Measurements from ENCODE around the gene SENP1.

Gene SENP1

DNA sequence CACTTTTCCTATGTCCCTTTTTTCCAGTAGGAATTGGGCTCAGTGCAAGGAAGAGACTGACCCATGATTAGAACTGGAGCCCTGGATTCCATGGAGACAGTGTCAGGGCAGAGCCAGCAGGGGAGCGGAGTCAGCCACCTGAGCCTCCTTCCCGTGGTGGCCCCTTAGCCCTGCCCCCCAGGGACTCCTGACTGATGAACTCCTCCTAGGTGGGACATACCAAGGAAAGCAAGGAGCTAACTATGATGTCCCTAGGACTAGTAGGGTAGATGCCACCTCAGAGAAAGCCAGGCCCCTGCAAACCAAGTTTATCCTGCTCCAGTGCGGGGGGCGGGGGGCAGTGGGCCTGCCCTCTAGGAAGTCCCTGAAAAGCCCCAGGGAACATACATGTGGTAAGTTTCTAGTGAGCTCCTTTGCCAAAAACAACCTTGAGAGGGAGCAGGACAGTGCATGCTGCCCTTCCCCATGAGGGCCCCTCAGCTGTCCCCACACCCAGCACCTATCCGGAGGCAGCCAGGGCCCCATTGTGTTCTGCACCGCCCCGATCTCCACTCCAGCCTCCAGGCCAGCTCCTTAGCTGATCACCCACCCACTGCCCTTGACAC lies 95.4 kb downstream of the SENP1 start:
- Histone ChIP-seq H3K9ac (ENCODE audit: low read length) (no peak overlapping the region), H3K36me3 (ENCODE audit: insufficient read depth, low read length) (no peaks in the 10 kb centered on the region), H3K4me1 (ENCODE audit: insufficient read depth, low read length) (no peaks in the 10 kb centered on the region), H3K27me3 (ENCODE audit: control insufficient read depth in 1 of 2, insufficient read depth in 2 of 2, low read length in 2 of 2) (peaks cover 8 to 13% of the 10 kb centered on the region in 2 donors), H3K4me3 (ENCODE audit: low read depth in 1 of 2, low read length in 2 of 2) (no peak overlapping the region), H3K9me3 (ENCODE audit: low read length) (no peaks in the 10 kb centered on the region), H3K27ac (ENCODE audit: low read depth, low read length) (no peak overlapping the region)

DNA sequence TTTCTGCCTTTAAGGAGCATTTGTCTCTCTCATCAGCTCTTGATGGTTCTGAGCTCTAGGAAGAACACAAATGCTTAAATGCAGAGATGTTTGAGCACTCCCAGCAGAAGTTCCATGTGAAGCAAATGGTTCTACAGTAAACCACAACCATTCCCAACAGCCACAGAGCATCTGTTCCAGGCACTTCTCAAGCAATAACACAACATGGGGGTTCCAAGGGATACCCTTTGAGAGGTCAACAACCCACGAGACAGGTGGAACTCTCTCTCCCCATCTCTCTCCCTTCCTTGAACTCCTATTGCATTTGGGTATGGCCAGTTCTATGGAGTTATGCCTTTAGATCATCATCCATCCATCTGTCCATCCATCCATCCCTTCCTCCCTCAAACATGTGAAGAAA lies 96.4 kb downstream of the SENP1 start:
- H3K9me3 ChIP-seq (ENCODE audit: low read length) = no peaks in the 10 kb centered on the region
- H3K27me3 ChIP-seq (ENCODE audit: control insufficient read depth in 1 of 2, insufficient read depth in 2 of 2, low read length in 2 of 2) = peaks cover 17 to 23% of the 10 kb centered on the region in 2 donors
- no peaks in the 10 kb centered on the region for H3K36me3 ChIP-seq (ENCODE audit: insufficient read depth, low read length)
- H3K4me3 ChIP-seq (ENCODE audit: low read depth in 1 of 2, low read length in 2 of 2) = no peak overlapping the region
- no peak overlapping the region for H3K27ac ChIP-seq (ENCODE audit: low read depth, low read length)
- no peak overlapping the region for H3K9ac ChIP-seq (ENCODE audit: low read length)
- H3K4me1 ChIP-seq (ENCODE audit: insufficient read depth, low read length) = peaks cover 7% of the 10 kb centered on the region

DNA sequence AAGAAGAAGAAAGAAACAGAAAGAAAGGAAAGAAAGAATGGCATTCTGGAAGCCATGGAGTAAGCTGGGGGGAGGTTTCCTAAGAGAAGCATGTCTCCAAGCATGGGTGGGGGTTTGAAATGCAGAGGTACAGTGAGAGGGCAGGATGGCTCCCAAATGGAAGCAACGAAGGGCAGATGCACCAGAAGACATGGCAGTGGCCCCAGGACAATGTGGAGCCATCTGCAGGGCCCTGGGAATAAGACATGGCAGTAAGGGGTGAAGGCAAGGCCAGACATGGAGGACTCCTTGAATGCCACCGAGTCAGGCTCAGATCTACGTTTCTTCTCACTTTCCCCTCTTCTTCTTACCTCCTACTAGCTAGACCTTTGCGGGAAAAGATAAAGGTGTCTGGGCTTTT lies 96.9 kb downstream of the SENP1 start:
- H3K9ac ChIP-seq (ENCODE audit: low read length) = no peak overlapping the region
- no peak overlapping the region for H3K27ac ChIP-seq (ENCODE audit: low read depth, low read length)
- H3K4me3 ChIP-seq (ENCODE audit: low read depth in 1 of 2, low read length in 2 of 2) = no peak overlapping the region
- H3K27me3 ChIP-seq (ENCODE audit: control insufficient read depth in 1 of 2, insufficient read depth in 2 of 2, low read length in 2 of 2) = peaks cover 20 to 29% of the 10 kb centered on the region in 2 donors
- H3K4me1 ChIP-seq (ENCODE audit: insufficient read depth, low read length) = peaks cover 9% of the 10 kb centered on the region
- H3K9me3 ChIP-seq (ENCODE audit: low read length) = no peaks in the 10 kb centered on the region
- no peaks in the 10 kb centered on the region for H3K36me3 ChIP-seq (ENCODE audit: insufficient read depth, low read length)

DNA sequence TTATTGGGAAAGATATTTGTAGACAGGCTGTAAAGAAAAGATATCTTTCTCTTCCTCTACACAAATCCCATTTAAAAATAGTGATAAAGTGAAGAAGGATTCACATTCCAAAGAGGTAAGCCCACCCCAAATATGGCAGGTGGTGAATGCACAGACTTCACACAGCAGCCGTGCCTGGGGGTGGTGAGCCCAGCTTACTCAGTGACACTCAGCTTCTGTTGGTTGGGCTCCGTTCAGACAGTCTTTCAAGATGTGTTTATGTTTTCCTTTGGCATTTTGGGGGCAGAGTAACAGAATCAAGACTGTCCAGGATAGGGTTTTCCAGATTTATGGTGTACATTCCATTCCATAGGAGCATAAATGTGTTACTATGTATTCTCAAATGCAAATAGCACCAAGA lies 97.5 kb downstream of the SENP1 start:
- Histone ChIP-seq H3K9ac (ENCODE audit: low read length) (no peak overlapping the region), H3K27me3 (ENCODE audit: control insufficient read depth in 1 of 2, insufficient read depth in 2 of 2, low read length in 2 of 2) (peaks cover 26 to 35% of the 10 kb centered on the region in 2 donors)

DNA sequence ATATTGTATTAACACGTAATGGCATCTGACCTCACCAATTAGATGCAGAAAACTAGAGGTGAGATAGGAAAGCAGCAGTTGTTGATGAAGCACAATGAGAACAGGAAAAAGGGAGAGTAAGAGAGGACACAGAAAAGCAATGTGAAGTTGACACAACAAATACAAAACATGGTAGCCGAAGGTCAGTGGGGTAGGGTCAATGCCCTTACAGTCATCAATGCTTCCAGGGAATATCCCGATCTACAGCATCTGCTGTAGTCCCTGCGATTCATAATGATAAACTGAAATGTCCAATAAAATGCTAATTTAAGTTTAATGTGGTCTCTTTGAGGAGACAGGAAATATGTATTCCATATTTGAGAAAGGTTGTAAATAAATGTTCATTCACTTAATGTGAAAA lies 98.7 kb downstream of the SENP1 start:
- H3K9me3 ChIP-seq (ENCODE audit: low read length) = no peaks in the 10 kb centered on the region
- H3K4me1 ChIP-seq (ENCODE audit: insufficient read depth, low read length) = peaks cover 27% of the 10 kb centered on the region
- H3K27ac ChIP-seq (ENCODE audit: low read depth, low read length) = no peak overlapping the region
- H3K9ac ChIP-seq (ENCODE audit: low read length) = no peak overlapping the region
- peaks cover 38 to 46% of the 10 kb centered on the region in 2 donors for H3K27me3 ChIP-seq (ENCODE audit: control insufficient read depth in 1 of 2, insufficient read depth in 2 of 2, low read length in 2 of 2)
- H3K36me3 ChIP-seq (ENCODE audit: insufficient read depth, low read length) = no peaks in the 10 kb centered on the region
- H3K4me3 ChIP-seq (ENCODE audit: low read depth in 1 of 2, low read length in 2 of 2) = no peak overlapping the region

More for the DNA sequence above, 97.5 kb downstream of the SENP1 start:
- no peak overlapping the region for H3K4me3 ChIP-seq (ENCODE audit: low read depth in 1 of 2, low read length in 2 of 2)
- no peaks in the 10 kb centered on the region for H3K9me3 ChIP-seq (ENCODE audit: low read length)
- no peaks in the 10 kb centered on the region for H3K36me3 ChIP-seq (ENCODE audit: insufficient read depth, low read length)
- no peak overlapping the region for H3K27ac ChIP-seq (ENCODE audit: low read depth, low read length)
- H3K4me1 ChIP-seq (ENCODE audit: insufficient read depth, low read length) = peaks cover 15% of the 10 kb centered on the region

DNA sequence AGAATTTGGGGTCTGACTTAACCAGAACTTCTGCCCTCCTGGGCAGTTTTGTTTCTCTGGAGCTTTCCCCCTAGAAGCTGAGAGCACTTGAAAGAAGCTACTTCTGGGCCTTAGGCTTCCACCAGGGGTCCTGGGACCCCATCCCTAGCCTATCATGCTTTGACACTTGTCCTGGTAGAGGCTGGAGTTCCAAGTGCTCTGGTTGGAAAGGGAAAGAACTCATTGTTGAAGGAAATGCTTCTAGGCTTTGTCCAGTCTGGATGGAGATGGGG lies 100.2 kb downstream of the SENP1 start:
- Histone ChIP-seq H3K27ac (ENCODE audit: low read depth, low read length) (no peak overlapping the region), H3K9me3 (ENCODE audit: low read length) (no peaks in the 10 kb centered on the region), H3K4me1 (ENCODE audit: insufficient read depth, low read length) (peaks cover 40% of the 10 kb centered on the region), H3K9ac (ENCODE audit: low read length) (no peak overlapping the region), H3K27me3 (ENCODE audit: control insufficient read depth in 1 of 2, insufficient read depth in 2 of 2, low read length in 2 of 2) (peaks cover 47 to 58% of the 10 kb centered on the region in 2 donors), H3K36me3 (ENCODE audit: insufficient read depth, low read length) (no peaks in the 10 kb centered on the region), H3K4me3 (ENCODE audit: low read depth in 1 of 2, low read length in 2 of 2) (no peak overlapping the region)

DNA sequence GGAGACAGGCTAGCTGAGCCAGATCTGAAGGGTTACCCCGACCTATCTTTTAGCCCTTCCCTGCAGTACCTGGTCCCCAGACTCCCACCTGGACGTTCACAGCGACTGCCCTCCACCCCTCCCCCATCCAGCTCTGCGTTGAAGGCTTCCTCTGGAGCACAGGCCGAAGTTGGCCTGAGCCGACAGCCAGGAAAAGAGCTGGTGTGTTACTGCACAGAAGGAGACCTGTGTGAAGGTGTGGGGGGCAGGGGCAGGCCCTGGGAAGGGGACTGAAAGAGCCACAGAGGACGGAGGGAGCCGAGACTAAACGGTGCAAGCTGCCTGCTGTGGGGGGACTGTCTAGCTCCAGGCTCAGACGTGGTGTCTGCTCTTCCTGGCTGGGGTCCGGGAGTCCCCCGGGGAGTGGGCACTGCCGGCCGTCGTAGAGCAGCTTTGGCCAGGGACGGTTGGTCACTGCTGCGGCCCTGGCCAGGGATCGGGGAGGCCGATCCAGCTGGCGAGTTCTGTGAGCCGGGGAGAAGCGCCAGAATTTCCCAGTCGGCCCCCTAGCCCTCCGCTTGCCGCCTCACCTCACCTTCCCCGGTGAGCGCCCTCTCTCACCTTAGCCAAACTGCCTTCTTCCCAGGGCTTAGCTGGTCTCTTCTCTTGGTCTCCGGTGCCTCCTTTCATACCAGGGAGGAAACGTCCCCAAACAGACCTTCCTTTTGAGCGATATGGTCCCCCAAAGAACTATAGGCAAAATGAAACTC lies 100.7 kb downstream of the SENP1 start:
- H3K36me3 ChIP-seq (ENCODE audit: insufficient read depth, low read length) = no peaks in the 10 kb centered on the region
- H3K4me3 ChIP-seq (ENCODE audit: low read depth in 1 of 2, low read length in 2 of 2) = no peak overlapping the region
- H3K27ac ChIP-seq (ENCODE audit: low read depth, low read length) = no peak overlapping the region
- peaks cover 47 to 64% of the 10 kb centered on the region in 2 donors for H3K27me3 ChIP-seq (ENCODE audit: control insufficient read depth in 1 of 2, insufficient read depth in 2 of 2, low read length in 2 of 2)
- no peaks in the 10 kb centered on the region for H3K9me3 ChIP-seq (ENCODE audit: low read length)
- H3K9ac ChIP-seq (ENCODE audit: low read length) = no peak overlapping the region
- peaks cover 40% of the 10 kb centered on the region for H3K4me1 ChIP-seq (ENCODE audit: insufficient read depth, low read length)

DNA sequence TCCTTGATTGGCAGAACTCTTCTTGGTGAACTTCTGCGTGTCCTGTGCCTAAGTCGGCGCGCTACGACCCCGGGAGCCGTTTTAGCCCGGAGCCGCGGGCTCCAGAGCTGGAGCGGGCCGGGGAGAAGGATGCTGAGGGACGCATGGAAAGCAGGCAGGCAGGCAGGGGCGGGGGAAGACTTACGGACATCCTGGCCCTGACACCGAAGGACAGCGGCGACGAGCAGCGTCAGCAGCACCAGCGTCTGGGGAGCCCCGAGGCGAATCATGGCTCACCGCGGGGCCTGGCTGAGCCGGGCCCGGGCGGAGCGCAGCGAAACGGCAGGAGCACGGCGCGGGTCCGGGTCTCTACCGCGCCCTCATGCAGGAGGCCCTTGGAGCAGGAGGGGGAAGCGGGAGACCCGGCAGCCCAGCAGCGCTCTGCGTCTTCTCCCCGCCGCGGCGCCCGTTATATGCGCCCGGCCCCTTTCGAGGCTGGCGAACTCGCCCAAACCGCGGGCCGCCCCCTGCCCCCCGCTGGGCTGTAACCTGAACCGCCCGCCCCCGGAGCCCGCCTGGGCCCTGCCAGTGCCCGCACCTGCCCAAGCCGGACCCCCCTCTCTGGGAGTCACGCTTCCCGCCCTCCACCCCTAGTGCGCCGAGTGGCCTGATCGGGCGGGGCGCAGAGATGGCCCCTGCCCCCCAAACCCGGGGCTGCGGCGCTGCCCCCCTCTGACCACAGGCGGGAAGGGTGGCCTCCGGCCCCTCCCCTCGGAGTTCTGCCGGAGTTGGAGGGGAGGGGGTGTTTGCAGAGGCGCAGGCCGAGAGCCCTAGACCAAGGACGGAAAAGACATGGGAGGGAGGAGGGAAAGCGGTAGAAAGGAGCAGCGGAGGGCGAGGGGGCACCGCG lies 101.6 kb downstream of the SENP1 start, which contains the start of gene COL2A1:
Gene COL2A1 (minus strand): TSS at position 424 of the 889 bp plus-strand sequence. CDS start 155 bp downstream, at position 269.
- no peaks in the 10 kb centered on the region for H3K36me3 ChIP-seq (ENCODE audit: insufficient read depth, low read length)
- H3K27ac ChIP-seq (ENCODE audit: low read depth, low read length) = no peak within 1 kb of the TSS
- no peak within 1 kb of the TSS for H3K9ac ChIP-seq (ENCODE audit: low read length)
- peak within 1 kb of the TSS; percentile 0 to 39 for H3K4me3 ChIP-seq (ENCODE audit: low read depth in 1 of 2, low read length in 2 of 2)
- H3K4me1 ChIP-seq (ENCODE audit: insufficient read depth, low read length) = peaks cover 40% of the 10 kb centered on the region
- peaks cover 47 to 71% of the 10 kb centered on the region in 2 donors for H3K27me3 ChIP-seq (ENCODE audit: control insufficient read depth in 1 of 2, insufficient read depth in 2 of 2, low read length in 2 of 2)
- H3K9me3 ChIP-seq (ENCODE audit: low read length) = no peaks in the 10 kb centered on the region

DNA sequence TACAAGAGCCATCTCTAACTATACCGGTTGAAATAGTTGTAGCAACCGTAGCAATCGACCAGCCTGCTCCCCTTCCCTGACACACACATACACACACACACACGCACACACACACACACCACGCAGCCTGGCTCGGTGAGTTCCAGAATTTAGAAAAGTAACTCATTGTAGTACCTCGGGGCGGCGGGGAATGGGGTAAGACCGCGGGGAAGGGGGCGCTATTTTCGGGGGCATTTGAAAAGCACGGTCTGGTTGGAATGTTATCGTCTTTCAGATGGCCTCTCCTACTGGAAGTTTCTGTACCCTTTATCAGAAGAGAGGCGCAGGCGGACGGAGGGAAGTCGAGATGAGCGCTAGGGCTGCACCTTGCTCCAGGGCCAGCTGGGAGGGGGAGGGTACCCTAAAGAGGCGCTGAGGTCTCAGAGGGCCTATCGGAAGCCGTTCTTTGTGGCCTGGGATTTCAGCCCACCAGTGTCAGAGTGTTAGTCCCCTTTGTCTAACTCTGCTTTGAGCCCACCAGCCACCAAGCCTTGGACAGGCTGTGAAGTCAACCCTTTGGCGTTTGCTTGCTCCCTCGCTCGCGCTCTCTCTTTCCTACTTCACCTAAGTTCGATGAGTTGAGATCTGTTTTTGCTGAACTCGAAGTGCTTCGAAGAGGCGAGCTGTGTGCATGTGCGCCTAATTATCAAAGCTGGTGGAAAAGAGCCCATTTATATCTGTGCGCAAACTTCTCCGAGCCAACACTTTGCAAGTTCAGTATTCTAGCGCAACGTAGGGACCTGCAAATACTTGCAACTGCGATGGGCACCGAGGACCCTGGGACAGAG lies 102.4 kb downstream of the SENP1 start:
- Histone ChIP-seq H3K9me3 (ENCODE audit: low read length) (no peaks in the 10 kb centered on the region), H3K4me3 (ENCODE audit: low read depth in 1 of 2, low read length in 2 of 2) (peak overlapping the region; percentile 0 to 39), H3K27me3 (ENCODE audit: control insufficient read depth in 1 of 2, insufficient read depth in 2 of 2, low read length in 2 of 2) (peaks cover 50 to 71% of the 10 kb centered on the region in 2 donors), H3K4me1 (ENCODE audit: insufficient read depth, low read length) (peaks cover 40% of the 10 kb centered on the region), H3K27ac (ENCODE audit: low read depth, low read length) (no peak overlapping the region), H3K9ac (ENCODE audit: low read length) (no peak overlapping the region), H3K36me3 (ENCODE audit: insufficient read depth, low read length) (no peaks in the 10 kb centered on the region)

DNA sequence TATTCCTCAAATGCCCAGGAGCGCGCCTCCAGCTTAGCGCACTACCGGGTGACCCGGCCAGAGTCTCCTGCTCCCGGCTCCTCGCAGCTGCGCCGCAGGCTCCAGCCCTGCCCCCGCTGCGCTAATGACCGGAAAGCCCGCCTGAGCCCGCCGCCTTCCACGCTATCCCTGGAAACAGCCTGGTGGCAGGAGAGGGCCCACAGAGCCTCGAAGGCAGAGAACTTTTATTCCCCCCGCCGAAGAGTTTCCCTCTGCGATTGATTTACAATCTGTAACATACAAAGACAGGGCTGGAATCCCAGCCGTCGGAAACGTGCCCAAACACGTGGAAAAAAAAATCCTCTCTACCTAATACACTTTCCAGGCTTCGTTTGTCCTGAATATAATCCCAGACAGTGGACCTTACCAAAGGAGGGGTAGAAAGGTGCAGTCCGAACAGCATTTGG lies 103.1 kb downstream of the SENP1 start:
- no peak overlapping the region for H3K27ac ChIP-seq (ENCODE audit: low read depth, low read length)
- no peaks in the 10 kb centered on the region for H3K36me3 ChIP-seq (ENCODE audit: insufficient read depth, low read length)
- no peak overlapping the region for H3K9ac ChIP-seq (ENCODE audit: low read length)
- H3K27me3 ChIP-seq (ENCODE audit: control insufficient read depth in 1 of 2, insufficient read depth in 2 of 2, low read length in 2 of 2) = peaks cover 56 to 73% of the 10 kb centered on the region in 2 donors
- H3K9me3 ChIP-seq (ENCODE audit: low read length) = no peaks in the 10 kb centered on the region
- H3K4me1 ChIP-seq (ENCODE audit: insufficient read depth, low read length) = peaks cover 40% of the 10 kb centered on the region
- H3K4me3 ChIP-seq (ENCODE audit: low read depth in 1 of 2, low read length in 2 of 2) = peak overlapping the region in 1 of 2 donors; percentile 39

DNA sequence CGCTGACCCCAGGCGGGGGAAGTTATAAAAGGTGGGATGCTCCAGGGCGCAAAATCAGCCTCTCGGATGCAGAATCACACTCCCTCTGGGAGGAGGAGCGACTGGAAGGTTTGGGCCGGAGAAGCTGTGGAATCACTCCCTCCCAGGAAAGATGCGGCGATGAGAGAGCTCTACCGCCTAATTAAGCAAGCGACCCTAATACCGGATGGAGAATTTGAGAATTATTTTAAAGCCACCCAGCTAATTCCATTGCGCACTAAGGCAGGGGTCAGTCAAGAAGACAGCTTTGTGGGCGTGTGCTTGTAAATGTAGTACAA lies 103.5 kb downstream of the SENP1 start:
- Histone ChIP-seq H3K36me3 (ENCODE audit: insufficient read depth, low read length) (no peaks in the 10 kb centered on the region), H3K4me1 (ENCODE audit: insufficient read depth, low read length) (peaks cover 40% of the 10 kb centered on the region), H3K27me3 (ENCODE audit: control insufficient read depth in 1 of 2, insufficient read depth in 2 of 2, low read length in 2 of 2) (peaks cover 56 to 73% of the 10 kb centered on the region in 2 donors), H3K9ac (ENCODE audit: low read length) (no peak overlapping the region), H3K4me3 (ENCODE audit: low read depth in 1 of 2, low read length in 2 of 2) (peak overlapping the region in 1 of 2 donors; percentile 66), H3K9me3 (ENCODE audit: low read length) (no peaks in the 10 kb centered on the region), H3K27ac (ENCODE audit: low read depth, low read length) (no peak overlapping the region)

Measured in muscle layer of colon (tissue), 2 donors.